ENCODE data around the gene TSPY4.
"Not testable (repeated sequence)": the region's sequence is repeated elsewhere in the genome, so short reads cannot be mapped to it uniquely, and the experiment has no call there.

Gene TSPY4, protein sequence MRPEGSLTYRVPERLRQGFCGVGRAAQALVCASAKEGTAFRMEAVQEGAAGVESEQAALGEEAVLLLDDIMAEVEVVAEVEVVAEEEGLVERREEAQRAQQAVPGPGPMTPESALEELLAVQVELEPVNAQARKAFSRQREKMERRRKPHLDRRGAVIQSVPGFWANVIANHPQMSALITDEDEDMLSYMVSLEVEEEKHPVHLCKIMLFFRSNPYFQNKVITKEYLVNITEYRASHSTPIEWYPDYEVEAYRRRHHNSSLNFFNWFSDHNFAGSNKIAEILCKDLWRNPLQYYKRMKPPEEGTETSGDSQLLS

DNA sequence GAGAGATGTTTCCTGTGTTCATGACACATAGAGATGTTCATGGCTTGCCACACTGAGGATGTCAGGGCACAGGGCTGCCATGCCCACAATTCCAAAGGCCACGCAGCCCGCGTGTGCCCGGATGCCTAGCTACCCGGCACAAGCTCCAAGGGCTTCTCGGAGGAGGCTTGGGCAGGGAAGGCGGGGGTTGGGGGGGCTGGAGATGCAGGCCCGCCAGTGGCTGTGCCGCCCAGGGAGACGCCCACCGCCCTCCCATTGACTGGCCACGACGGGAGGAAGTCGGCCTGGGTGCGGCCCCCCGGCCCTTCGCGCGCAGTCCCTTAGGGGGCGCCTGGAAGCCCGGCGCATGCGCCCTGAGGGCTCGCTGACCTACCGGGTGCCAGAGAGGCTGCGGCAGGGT is at the start of gene TSPY4:
TSPY4 (plus strand) TSS at position 301 of the 400 bp plus-strand sequence; CDS start at position 347, 46 bp downstream.
- not testable (repeated sequence) for DNase-seq (ENCODE audit: low read depth)

DNA sequence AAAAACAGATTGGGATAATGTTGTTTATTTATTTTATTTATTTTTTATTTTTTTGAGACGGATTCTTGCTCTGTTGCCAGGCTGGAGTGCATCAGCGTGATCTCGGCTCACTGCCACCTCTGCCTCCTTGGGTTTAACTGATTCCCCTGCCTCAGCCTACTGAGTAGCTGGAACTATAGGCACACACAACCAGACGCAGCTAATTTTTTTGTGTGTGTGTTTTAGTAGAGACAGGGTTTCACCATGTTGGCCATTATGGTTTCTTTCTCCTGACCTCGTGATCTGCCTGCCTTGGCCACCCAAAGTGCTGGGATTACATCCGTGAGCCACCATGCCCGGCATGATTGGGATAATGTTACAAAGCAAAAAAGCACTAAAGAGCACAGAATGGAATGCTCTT is 16.3 kb upstream of the TSPY4 start:
- DNase-seq (ENCODE audit: low read depth), result no peak

DNA sequence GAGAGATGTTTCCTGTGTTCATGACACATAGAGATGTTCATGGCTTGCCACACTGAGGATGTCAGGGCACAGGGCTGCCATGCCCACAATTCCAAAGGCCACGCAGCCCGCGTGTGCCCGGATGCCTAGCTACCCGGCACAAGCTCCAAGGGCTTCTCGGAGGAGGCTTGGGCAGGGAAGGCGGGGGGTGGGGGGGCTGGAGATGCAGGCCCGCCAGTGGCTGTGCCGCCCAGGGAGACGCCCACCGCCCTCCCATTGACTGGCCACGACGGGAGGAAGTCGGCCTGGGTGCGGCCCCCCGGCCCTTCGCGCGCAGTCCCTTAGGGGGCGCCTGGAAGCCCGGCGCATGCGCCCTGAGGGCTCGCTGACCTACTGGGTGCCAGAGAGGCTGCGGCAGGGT is 20.2 kb downstream of the TSPY4 start, which contains the start of gene TSPY8:
TSPY8 (plus strand) TSS at position 301 of the 400 bp plus-strand sequence; CDS start at position 347, 46 bp downstream.
- not testable (repeated sequence) for DNase-seq (ENCODE audit: low read depth)
